Measurements from ENCODE around the gene IP6K3.

The IP6K3 gene

DNA sequence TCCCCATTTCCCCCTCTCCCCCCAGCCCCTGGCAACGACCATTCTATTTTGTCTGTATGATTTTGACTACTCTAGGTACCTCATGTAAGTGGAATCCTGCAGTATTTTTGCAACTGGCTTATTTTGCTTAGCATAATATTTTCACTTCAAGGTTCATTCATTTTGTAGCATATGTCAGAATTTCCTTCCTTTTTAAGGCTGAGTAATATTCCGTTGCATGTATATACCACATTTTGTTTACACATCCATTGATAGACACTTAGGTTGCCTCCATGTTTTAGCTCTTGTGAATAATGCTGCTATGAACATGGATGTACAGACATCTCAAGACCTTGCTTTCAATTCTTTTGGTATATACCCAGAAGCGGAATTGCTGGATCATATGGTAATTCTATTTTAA is 33.8 kb downstream of the IP6K3 start:
- Histone ChIP-seq H3K36me3 (ENCODE audit: control insufficient read depth, low read length) (peaks cover 31% of the 10 kb centered on the region), H3K9me2 (replicated peaks; ENCODE audit: control insufficient read depth, low read length) (no peaks in the 10 kb centered on the region), H3K27ac (ENCODE audit: low read depth, low read length) (no peak overlapping the region), H3F3A (ENCODE audit: control insufficient read depth, insufficient read depth) (peaks cover 2% of the 10 kb centered on the region), H3K27me3 (ENCODE audit: control insufficient read depth, low read length) (no peaks in the 10 kb centered on the region), H4K20me1 (ENCODE audit: control insufficient read depth, insufficient read depth, low read depth, low read length) (no peaks in the 10 kb centered on the region), H3K4me2 (ENCODE audit: low read length) (no peak overlapping the region), H3K79me2 (ENCODE audit: control insufficient read depth, low read length) (peaks cover 28% of the 10 kb centered on the region), H3K4me3 (ENCODE audit: low read length) (no peak overlapping the region), H3K9me3 (ENCODE audit: control insufficient read depth, insufficient read depth, low read length) (no peaks in the 10 kb centered on the region), H3K4me1 (ENCODE audit: control insufficient read depth, low read length) (peaks cover 34% of the 10 kb centered on the region)
- TF ChIP-seq EZH2phosphoT487 (IDR thresholded peaks at IDR 0.05; ENCODE audit: borderline replicate concordance, low read length) = no peak
- TF ChIP-seq, protein P1, sequence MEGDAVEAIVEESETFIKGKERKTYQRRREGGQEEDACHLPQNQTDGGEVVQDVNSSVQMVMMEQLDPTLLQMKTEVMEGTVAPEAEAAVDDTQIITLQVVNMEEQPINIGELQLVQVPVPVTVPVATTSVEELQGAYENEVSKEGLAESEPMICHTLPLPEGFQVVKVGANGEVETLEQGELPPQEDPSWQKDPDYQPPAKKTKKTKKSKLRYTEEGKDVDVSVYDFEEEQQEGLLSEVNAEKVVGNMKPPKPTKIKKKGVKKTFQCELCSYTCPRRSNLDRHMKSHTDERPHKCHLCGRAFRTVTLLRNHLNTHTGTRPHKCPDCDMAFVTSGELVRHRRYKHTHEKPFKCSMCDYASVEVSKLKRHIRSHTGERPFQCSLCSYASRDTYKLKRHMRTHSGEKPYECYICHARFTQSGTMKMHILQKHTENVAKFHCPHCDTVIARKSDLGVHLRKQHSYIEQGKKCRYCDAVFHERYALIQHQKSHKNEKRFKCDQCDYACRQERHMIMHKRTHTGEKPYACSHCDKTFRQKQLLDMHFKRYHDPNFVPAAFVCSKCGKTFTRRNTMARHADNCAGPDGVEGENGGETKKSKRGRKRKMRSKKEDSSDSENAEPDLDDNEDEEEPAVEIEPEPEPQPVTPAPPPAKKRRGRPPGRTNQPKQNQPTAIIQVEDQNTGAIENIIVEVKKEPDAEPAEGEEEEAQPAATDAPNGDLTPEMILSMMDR (IDR thresholded peaks at IDR 0.05; ENCODE audit: low read depth, low read length, poor library complexity, severe bottlenecking) = no peak

DNA sequence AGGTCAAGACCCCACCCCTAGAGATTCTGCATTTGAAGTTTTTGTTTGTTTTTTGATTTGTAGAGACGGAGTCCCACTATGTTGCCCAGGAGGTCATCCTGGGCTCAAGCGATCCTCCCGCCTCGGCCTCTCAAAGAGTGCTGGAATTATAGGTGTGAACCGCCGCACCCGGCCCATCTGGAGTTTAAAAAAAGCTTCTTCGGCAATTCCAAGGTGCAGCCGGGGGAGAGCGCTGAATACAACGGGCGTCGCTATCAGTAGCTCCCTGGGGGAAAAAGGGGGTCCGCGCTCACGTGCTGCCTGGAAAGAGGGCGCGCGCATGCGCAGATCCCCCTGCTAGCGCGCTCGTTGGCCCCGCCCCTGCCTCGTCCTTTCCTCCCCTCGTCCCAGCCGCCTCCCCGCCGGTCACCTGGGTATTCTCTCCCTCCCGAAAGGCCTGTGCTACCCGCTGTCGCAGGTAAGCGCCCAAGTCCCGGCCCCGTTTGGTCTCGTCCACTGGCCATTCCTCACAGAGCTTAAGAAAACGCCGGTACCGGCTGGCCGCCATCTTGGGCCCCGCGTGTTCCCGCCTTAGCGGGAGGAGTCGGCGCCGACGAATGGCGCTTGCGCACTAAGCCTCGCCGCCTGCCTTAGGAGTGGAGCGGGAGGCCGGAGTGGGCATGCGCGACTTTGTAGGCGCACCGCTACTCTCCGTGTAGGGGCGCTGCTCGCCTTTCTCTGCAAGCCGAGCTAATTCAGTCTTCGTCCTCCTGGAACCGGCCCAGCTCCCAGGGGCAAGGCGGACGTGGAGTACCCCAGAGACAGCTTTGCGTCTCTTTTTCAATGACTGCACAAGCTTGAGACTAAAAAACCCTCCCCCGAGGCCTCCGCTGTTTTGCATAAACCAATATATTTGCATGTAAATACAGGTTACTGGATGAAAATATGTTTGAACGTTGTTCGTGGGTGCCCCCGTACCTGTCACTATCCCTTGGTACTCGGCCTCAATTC is 35.3 kb downstream of the IP6K3 start, which contains the start of gene UQCC2:
Gene UQCC2, minus strand, starts transcription at position 561 of the 990 bp plus-strand sequence. Its CDS starts 14 bp downstream, at position 547.
- H3K27ac ChIP-seq (ENCODE audit: low read depth, low read length) = peak within 1 kb of the TSS; percentile 91
- H4K20me1 ChIP-seq (ENCODE audit: control insufficient read depth, insufficient read depth, low read depth, low read length) = no peaks in the 10 kb centered on the region
- H3K4me1 ChIP-seq (ENCODE audit: control insufficient read depth, low read length) = peaks cover 34% of the 10 kb centered on the region
- H3K4me3 ChIP-seq (ENCODE audit: low read length) = peak within 1 kb of the TSS; percentile 82
- peaks cover 28% of the 10 kb centered on the region for H3K79me2 ChIP-seq (ENCODE audit: control insufficient read depth, low read length)
- peaks cover 38% of the 10 kb centered on the region for H3K36me3 ChIP-seq (ENCODE audit: control insufficient read depth, low read length)
- H3K9me3 ChIP-seq (ENCODE audit: control insufficient read depth, insufficient read depth, low read length) = no peaks in the 10 kb centered on the region
- peaks cover 2% of the 10 kb centered on the region for H3F3A ChIP-seq (ENCODE audit: control insufficient read depth, insufficient read depth)
- peak within 1 kb of the TSS; percentile 94 for H3K4me2 ChIP-seq (ENCODE audit: low read length)
- TF ChIP-seq, protein P1 (IDR thresholded peaks at IDR 0.05; ENCODE audit: low read depth, low read length, poor library complexity, severe bottlenecking) = peak; percentile 65
- TF ChIP-seq EZH2phosphoT487 (IDR thresholded peaks at IDR 0.05; ENCODE audit: borderline replicate concordance, low read length) = no peak
- no peaks in the 10 kb centered on the region for H3K9me2 ChIP-seq (replicated peaks; ENCODE audit: control insufficient read depth, low read length)
- H3K27me3 ChIP-seq (ENCODE audit: control insufficient read depth, low read length) = no peaks in the 10 kb centered on the region

DNA sequence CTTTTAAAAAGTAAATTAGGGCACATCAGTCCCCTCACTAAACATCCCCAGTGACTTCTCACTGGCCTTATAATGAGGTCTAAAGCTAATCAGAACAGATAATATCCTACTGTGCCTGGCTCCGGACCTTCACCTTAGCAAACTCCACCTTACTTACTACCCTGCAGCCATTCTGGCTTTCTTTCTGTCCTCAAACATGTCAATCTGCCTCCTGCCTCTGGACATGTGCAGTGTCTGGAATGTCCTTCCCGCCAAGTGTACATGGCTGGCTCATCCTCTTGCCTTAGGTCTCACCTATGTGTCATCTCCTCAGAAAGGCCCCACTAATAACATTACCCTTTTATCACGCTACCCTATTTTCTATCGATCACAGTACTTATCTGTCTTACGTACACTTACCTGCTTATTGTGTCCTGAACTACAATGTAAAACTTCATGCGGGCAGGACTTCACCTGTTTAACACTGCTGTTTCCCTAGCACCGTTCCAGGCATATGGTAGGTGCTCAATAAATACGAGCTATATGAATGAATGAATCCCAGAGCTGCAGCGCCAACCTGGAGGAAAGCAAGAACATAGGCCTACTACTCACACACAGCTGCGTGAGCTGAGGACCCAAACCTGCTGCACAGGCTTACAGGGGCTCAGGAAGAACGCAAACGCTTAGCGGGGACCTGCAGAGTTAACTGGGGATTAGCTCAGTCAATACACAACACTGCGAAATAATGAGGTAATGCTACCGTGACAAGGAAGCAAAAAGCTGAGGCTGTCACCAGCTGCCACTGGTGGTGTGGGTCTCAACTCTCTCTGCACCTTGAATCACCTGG is 36.2 kb downstream of the IP6K3 start:
- H3K27ac ChIP-seq (ENCODE audit: low read depth, low read length) = peak overlapping the region; percentile 91

More for the DNA sequence above, 36.2 kb downstream of the IP6K3 start:
- TF ChIP-seq EZH2phosphoT487 (IDR thresholded peaks at IDR 0.05; ENCODE audit: borderline replicate concordance, low read length) = no peak
- TF ChIP-seq, protein P1 (IDR thresholded peaks at IDR 0.05; ENCODE audit: low read depth, low read length, poor library complexity, severe bottlenecking) = no peak
- H3K27me3 ChIP-seq (ENCODE audit: control insufficient read depth, low read length) = no peaks in the 10 kb centered on the region
- H3K4me3 ChIP-seq (ENCODE audit: low read length) = peak overlapping the region; percentile 82
- no peaks in the 10 kb centered on the region for H4K20me1 ChIP-seq (ENCODE audit: control insufficient read depth, insufficient read depth, low read depth, low read length)
- H3K36me3 ChIP-seq (ENCODE audit: control insufficient read depth, low read length) = peaks cover 38% of the 10 kb centered on the region
- H3K9me2 ChIP-seq (replicated peaks; ENCODE audit: control insufficient read depth, low read length) = no peaks in the 10 kb centered on the region
- H3K4me2 ChIP-seq (ENCODE audit: low read length) = peak overlapping the region; percentile 94
- peaks cover 8% of the 10 kb centered on the region for H3F3A ChIP-seq (ENCODE audit: control insufficient read depth, insufficient read depth)
- H3K4me1 ChIP-seq (ENCODE audit: control insufficient read depth, low read length) = peaks cover 34% of the 10 kb centered on the region
- peaks cover 28% of the 10 kb centered on the region for H3K79me2 ChIP-seq (ENCODE audit: control insufficient read depth, low read length)
- no peaks in the 10 kb centered on the region for H3K9me3 ChIP-seq (ENCODE audit: control insufficient read depth, insufficient read depth, low read length)

Measured in DOHH2 (cell line).